Epidermal melanocyte (primary cell): Measurements from ENCODE around the gene TERT.
"Not testable (repeated sequence)": the region's sequence is repeated elsewhere in the genome, so short reads cannot be mapped to it uniquely, and the experiment has no call there.

Experiments used
- DNase-seq: peaks from one replicate; pipeline ENCODE4 v3.0.0; 2011; ENCODE audit warnings: low spot score; ENCODE audit not compliant: insufficient read length

TERT gene

GRCh38 chr5:1240496-1241260 lies 54.2 kb downstream of the TERT start:
- no peak for DNase-seq

GRCh38 chr5:1239505-1240251 lies 55.2 kb downstream of the TERT start:
- DNase-seq: no peak

GRCh38 chr5:1235838-1236237 lies 59.0 kb downstream of the TERT start:
- DNase-seq: no peak

GRCh38 chr5:1235379-1235778 lies 59.5 kb downstream of the TERT start:
- DNase-seq: no peak

GRCh38 chr5:1232780-1233179 lies 62.1 kb downstream of the TERT start:
- DNase-seq: no peak

GRCh38 chr5:1231354-1231905 lies 63.4 kb downstream of the TERT start:
- no peak for DNase-seq

GRCh38 chr5:1230551-1230950 lies 64.3 kb downstream of the TERT start:
- DNase-seq: no peak

GRCh38 chr5:1229822-1230221 lies 65.0 kb downstream of the TERT start:
- DNase-seq: no peak

- DNase-seq: not testable (repeated sequence)
Observed at GRCh38 chr5:1229023-1229422, 65.8 kb downstream of the TERT start.

- DNase-seq: no peak
Observed at GRCh38 chr5:1228120-1228519, 66.7 kb downstream of the TERT start.

GRCh38 chr5:1227667-1228066 lies 67.2 kb downstream of the TERT start:
- no peak for DNase-seq

GRCh38 chr5:1226839-1227581 lies 67.9 kb downstream of the TERT start:
- DNase-seq: no peak

GRCh38 chr5:1226231-1226630 lies 68.6 kb downstream of the TERT start:
- DNase-seq: no peak

- no peak for DNase-seq
Observed at GRCh38 chr5:1225081-1225480, 69.8 kb downstream of the TERT start, which contains the start of gene SLC6A18. TSS of gene SLC6A18 (plus strand) at chr5:1225381. CDS start at chr5:1225478, 97 bp downstream.

- no peak for DNase-seq
Observed at GRCh38 chr5:1224631-1225030, 70.2 kb downstream of the TERT start.

- no peak for DNase-seq
Observed at GRCh38 chr5:1223278-1223670, 71.6 kb downstream of the TERT start.

- DNase-seq: no peak
Observed at GRCh38 chr5:1222621-1223277, 72.1 kb downstream of the TERT start.

- DNase-seq: no peak
Observed at GRCh38 chr5:1222147-1222546, 72.7 kb downstream of the TERT start.

- DNase-seq: no peak
Observed at GRCh38 chr5:1221721-1222120, 73.1 kb downstream of the TERT start.

- no peak for DNase-seq
Observed at GRCh38 chr5:1220831-1221230, 74.0 kb downstream of the TERT start.

GRCh38 chr5:1220351-1220750 lies 74.5 kb downstream of the TERT start:
- DNase-seq: no peak
